Measurements from ENCODE around the gene MLNR.

- TF ChIP-seq POLR2AphosphoS5 (IDR thresholded peaks at IDR 0.05; ENCODE audit: low read depth, low read length) (no peak), TAF1 (IDR thresholded peaks at IDR 0.05; ENCODE audit: borderline replicate concordance, low read depth, low read length) (no peak), POLR2A (IDR thresholded peaks at IDR 0.05; ENCODE audit: low read depth, low read length) (no peak)
Observed at GRCh38 chr13:49208619-49209018, 11.5 kb upstream of the MLNR start.

Data from GM12892 (cell line).